MCF 10A (cell line): Measurements from ENCODE around the gene PEX11A. TPM values are rescaled to one million over a fixed set of nuclear protein-coding genes. Genes with fewer than 3 reads are reported as not detected.

Experiments
- BruUV-seq: library from RNA; stranded (reverse); fragments of 400-500 nt; replicated peaks from 2 replicates; lab custom pipeline; 2021; lab: Mats Ljungman, UMichigan
- CTCF ChIA-PET: fragments of 300-600 bp; sonication (Branson Sonifier 250); formaldehyde crosslinking; extraction: SDS; loops from one replicate; lab custom pipeline; 2021; ENCODE audit warnings: antibody characterized with exemption, inconsistent platforms; lab: Yijun Ruan, JAX
- POLR2A ChIA-PET: fragments of 300-600, 350-650 bp; sonication (Branson Sonifier 250); formaldehyde crosslinking; extraction: SDS; loops from one replicate; lab custom pipeline; 2020; ENCODE audit warnings: antibody characterized with exemption, inconsistent platforms; lab: Yijun Ruan, JAX
- DNase-seq: peaks from one replicate; pipeline ENCODE4 v3.0.0-alpha.2; 2018; ENCODE audit not compliant: unreplicated experiment
- H3K27ac Mint-ChIP-seq: one replicate; pipeline ENCODE4 v1.8.0; 2022; ENCODE audit warnings: mild to moderate bottlenecking, low read depth, mixed read lengths; ENCODE audit not compliant: unreplicated experiment
- H3K27me3 Mint-ChIP-seq: one replicate; pipeline ENCODE4 v1.8.0; 2022; ENCODE audit warnings: mixed read lengths; ENCODE audit not compliant: insufficient read depth, unreplicated experiment
- H3K36me3 Mint-ChIP-seq: one replicate; pipeline ENCODE4 v1.8.0; 2022; ENCODE audit warnings: mild to moderate bottlenecking, moderate library complexity, mixed read lengths; ENCODE audit not compliant: insufficient read depth, unreplicated experiment
- H3K4me1 Mint-ChIP-seq: one replicate; pipeline ENCODE4 v1.8.0; 2022; ENCODE audit warnings: mixed read lengths; ENCODE audit not compliant: insufficient read depth, unreplicated experiment
- H3K4me3 Mint-ChIP-seq: one replicate; pipeline ENCODE4 v1.8.0; 2022; ENCODE audit warnings: mild to moderate bottlenecking, moderate library complexity, mixed read lengths; ENCODE audit not compliant: unreplicated experiment
- H3K9me3 Mint-ChIP-seq: one replicate; pipeline ENCODE4 v1.8.0; 2022; ENCODE audit warnings: mixed read lengths; ENCODE audit not compliant: unreplicated experiment
- intact Hi-C: fragments of 100-400 bp; cut with micrococcal nuclease; formaldehyde crosslinking; loops from 2 replicates; pipeline ENCODE4 v1.14.1; 2022
- total RNA-seq: library from RNA; stranded (reverse); gene quantifications from 2 replicates; pipeline ENCODE4 v1.2.3, GENCODE V29; 2022
- TF ChIP-seq, protein P1 (sequence below): fragments of 200-600 bp; IDR thresholded peaks from one replicate; pipeline ENCODE4 v1.8.0; 2022; ENCODE audit warnings: antibody characterized with exemption, mild to moderate bottlenecking; ENCODE audit not compliant: unreplicated experiment

PEX11A gene
- total RNA-seq, 1 experiment from 2014 or later: 3.4 TPM

DNA sequence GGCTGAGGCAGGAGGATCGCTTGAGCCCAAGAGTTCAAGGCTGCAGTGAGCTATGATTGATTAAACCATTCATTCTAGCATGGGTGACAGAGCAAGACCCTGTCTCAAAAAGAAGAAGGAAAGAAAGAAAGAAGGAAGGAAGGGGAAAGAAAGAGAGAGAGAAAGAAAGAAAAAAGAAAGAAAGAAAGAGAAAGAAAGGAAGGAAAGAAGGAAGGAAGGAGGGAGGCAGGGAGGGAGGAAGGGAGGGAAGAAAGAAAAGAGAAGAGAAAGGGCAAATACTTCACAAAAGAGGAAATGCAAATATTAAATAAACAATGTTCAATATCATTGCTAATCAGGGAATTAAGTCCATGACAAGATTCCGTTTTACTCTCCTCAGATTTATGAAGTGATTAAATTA lies 31.3 kb downstream of the PEX11A start:
- CTCF ChIA-PET: interaction anchor here (0.8 to 1.2 kb wide), 3 partner anchors 12 to 81 kb away, joined by 3 to 6 read pairs (median 4); partner anchors contain the start of gene PLIN1
- TF ChIP-seq, protein P1, sequence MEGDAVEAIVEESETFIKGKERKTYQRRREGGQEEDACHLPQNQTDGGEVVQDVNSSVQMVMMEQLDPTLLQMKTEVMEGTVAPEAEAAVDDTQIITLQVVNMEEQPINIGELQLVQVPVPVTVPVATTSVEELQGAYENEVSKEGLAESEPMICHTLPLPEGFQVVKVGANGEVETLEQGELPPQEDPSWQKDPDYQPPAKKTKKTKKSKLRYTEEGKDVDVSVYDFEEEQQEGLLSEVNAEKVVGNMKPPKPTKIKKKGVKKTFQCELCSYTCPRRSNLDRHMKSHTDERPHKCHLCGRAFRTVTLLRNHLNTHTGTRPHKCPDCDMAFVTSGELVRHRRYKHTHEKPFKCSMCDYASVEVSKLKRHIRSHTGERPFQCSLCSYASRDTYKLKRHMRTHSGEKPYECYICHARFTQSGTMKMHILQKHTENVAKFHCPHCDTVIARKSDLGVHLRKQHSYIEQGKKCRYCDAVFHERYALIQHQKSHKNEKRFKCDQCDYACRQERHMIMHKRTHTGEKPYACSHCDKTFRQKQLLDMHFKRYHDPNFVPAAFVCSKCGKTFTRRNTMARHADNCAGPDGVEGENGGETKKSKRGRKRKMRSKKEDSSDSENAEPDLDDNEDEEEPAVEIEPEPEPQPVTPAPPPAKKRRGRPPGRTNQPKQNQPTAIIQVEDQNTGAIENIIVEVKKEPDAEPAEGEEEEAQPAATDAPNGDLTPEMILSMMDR: no peak
- intact Hi-C loops: no loop called here

DNA sequence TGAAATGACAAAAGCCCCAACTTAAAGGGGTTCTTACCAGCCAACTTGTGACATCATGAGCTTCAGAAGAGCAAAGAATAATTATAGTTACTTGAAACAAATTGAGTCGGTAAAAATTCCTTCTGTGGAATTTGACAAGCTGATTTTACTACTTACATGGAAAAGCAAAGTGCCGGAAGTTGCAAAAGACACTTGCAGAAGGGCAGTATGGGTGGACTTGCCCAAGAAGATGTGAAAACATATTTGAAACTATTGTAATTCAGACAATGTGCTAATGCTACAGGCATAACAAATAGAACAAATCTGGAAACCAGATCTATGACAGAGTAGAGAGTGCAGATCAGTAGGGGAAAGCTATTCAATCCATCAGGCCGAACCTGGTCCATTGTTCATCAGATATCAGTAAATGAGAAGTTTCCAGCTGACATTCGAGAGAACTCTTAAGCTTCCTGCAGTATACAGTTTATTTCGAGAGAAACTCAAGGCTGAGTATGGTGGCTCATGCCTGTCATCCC lies 32.8 kb downstream of the PEX11A start:
- H3K9me3 Mint-ChIP-seq: no peaks in the 10 kb centered on the region
- no peak overlapping the region for H3K27ac Mint-ChIP-seq
- TF ChIP-seq, protein P1: no peak
- peaks cover 6% of the 10 kb centered on the region for H3K4me1 Mint-ChIP-seq
- H3K4me3 Mint-ChIP-seq: no peak overlapping the region
- no peak for DNase-seq
- POLR2A ChIA-PET: interaction anchor here (0.6 kb wide), 1 partner anchor 9 kb away, joined by 5 read pairs; no protein-coding TSS in a partner anchor
- peaks cover 21% of the 10 kb centered on the region for H3K27me3 Mint-ChIP-seq
- CTCF ChIA-PET: interaction anchor here (1.2 to 1.8 kb wide), 3 partner anchors 10 to 15 kb away, joined by 3 to 10 read pairs (median 9); no protein-coding TSS in a partner anchor
- BruUV-seq: no TSS peak
- intact Hi-C loops: no loop called here
- H3K36me3 Mint-ChIP-seq: no peaks in the 10 kb centered on the region

More for the DNA sequence above, 31.3 kb downstream of the PEX11A start:
- Mint-ChIP-seq H3K4me3 (no peak overlapping the region), H3K9me3 (no peaks in the 10 kb centered on the region), H3K4me1 (peaks cover 12% of the 10 kb centered on the region), H3K27me3 (peaks cover 16% of the 10 kb centered on the region), H3K36me3 (no peaks in the 10 kb centered on the region), H3K27ac (no peak overlapping the region)
- POLR2A ChIA-PET: interaction anchor here (0.6 kb wide), 1 partner anchor 63 kb away, joined by 3 read pairs; no protein-coding TSS in a partner anchor
- no peak for DNase-seq
- BruUV-seq: no TSS peak

DNA sequence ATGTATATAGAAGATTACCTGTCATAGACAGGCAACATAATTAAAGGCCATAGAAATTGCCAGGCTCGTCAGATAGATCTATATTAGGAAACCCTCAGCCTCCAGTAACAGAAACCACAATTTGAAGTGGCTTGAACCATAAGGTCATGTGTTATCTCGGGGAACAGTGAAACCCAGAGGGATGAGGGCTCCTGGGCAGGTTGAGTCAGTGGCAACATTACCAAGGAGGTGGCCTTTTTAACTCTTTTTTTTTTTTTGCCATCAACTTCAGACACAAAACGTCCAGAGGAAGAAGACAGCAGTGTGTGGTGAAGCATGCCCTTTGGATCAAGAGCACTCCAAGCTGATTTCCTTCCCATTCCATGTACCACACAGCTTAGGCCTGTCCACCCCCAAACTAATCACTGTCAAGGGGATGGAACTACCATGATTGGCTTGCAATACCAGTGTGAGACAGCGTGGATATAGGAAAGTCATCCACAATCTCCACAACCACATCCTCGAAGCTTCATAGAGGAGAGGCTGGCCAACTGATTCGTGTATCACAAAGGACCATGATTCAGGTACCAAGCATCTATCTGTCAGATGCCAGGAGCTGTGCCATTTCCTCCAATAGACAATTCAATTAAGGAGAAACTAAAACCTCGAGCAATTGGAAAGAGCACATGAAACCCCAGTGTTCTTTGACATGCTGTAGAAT lies 34.3 kb downstream of the PEX11A start:
- Mint-ChIP-seq H3K9me3 (no peaks in the 10 kb centered on the region), H3K36me3 (no peaks in the 10 kb centered on the region), H3K27me3 (peaks cover 21% of the 10 kb centered on the region), H3K4me1 (no peaks in the 10 kb centered on the region), H3K27ac (no peak overlapping the region), H3K4me3 (no peak overlapping the region)
- ChIA-PET CTCF (interaction anchor here (0.6 kb wide), 1 partner anchor 24 kb away, joined by 3 read pairs; no protein-coding TSS in a partner anchor), POLR2A (no interaction called here)
- no TSS peak for BruUV-seq
- DNase-seq: no peak
- intact Hi-C loops: no loop called here
- TF ChIP-seq, protein P1: no peak
